DMS53 treated with DMSO at 0.1 percent for 48 hours (cell line): ENCODE results near the gene SORCS1.

Source experiments
- DNase-seq: peaks from one replicate; lab custom pipeline; 2025; ENCODE audit not compliant: unreplicated experiment; lab: John Stamatoyannopoulos, UW

SORCS1 gene

GRCh38 chr10:106696239-106696638 lies 468.3 kb downstream of the SORCS1 start:
- no peak for DNase-seq

- DNase-seq = no peak
These were observed 469.8 kb downstream of the SORCS1 start for GRCh38 chr10:106694696-106695095.

- no peak for DNase-seq
These were observed 482.3 kb downstream of the SORCS1 start for GRCh38 chr10:106682175-106682574.

DNA sequence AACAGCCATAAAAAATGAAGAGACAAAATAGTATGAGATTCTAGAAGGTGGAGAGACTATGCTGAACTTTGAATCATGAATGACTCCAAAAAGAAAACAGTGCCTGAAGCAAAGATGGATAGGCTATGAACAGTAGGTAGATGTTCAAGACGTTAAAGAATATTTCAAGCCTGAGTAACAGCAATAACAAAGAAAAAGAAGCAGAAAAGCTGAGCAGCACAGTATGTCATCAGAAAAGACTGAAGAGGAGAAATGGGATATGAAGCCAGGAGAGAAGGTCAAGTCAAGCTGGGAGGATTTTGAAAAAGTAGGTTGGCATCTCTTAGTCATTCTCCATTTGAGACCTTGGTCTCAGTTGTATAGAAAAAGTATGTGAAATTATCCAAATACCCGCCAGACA lies 484.4 kb downstream of the SORCS1 start:
- no peak for DNase-seq

- DNase-seq = no peak
These were observed 485.2 kb downstream of the SORCS1 start for GRCh38 chr10:106679314-106679713.

- no peak for DNase-seq
These were observed 491.9 kb downstream of the SORCS1 start for GRCh38 chr10:106672517-106673175.

- DNase-seq = no peak
These were observed 502.8 kb downstream of the SORCS1 start for GRCh38 chr10:106661767-106662140.

DNA sequence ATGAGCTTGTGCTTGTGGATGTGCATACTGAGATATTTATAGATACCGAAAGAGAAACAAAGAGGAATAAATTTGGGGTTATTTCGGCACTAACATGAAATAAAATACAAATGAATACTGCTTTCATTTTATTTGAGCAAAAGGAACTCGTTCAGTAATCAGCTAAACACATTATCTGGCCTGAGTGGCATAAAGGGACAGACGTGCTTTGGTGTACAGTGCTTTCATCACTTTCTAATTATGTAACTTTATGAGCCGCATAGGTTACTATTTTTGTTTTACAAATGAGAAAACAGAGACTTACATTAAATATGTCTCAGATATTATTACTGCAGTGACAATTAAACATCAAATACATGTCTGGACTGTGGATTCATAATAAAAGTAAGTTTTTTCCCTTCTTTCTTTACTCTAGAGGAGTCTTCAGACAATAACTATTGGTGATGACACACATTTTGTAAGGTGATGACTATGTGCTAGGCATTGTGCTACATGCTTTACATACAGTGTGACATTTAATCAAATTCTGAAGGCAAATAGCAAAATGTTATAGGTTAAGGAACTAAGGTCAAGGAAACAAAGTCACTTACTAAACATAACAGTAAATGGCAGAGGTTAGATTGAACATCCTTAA lies 503.3 kb downstream of the SORCS1 start:
- DNase-seq = no peak

DNA sequence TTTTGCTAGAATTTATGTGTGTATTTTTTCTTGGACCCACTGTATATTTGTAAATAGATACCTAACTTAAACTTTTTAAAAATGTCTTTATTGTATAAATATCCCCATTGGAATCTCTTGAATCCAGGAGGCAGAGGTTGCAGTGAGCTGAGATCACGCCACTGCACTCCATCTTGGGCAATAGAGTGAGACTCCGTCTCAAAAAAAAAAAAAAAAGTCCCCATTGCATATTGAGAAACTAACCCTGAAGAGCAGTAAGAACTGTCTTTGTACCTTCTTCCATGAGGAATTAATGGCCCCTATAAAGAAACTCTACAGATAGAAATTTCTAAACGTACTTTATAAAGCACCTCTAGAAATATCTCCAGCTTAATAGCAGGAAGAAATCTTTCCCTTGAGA lies 504.0 kb downstream of the SORCS1 start:
- no peak for DNase-seq

DNA sequence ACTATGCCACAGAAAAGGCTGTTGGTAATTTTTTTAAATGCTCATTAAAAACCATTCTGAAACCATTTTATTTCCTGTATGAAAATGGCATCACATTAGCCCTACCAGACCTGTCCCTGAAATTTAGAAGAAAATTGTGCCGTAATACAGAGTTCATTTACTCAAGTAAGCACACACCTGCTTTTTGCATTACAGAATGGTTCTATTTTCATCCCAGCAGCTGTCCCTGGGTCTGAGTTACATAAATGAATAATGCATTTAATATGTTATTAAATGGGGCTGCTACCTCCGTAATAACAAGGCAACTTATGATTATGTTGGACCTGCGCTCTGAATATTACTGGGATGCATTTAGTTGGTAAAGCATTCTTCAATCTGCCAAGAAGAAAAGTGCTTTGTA lies 508.9 kb downstream of the SORCS1 start:
- DNase-seq = no peak

- no peak for DNase-seq
These were observed 509.3 kb downstream of the SORCS1 start for GRCh38 chr10:106655165-106655564.

GRCh38 chr10:106652279-106652678 lies 512.2 kb downstream of the SORCS1 start:
- DNase-seq = no peak

- no peak for DNase-seq
These were observed 515.7 kb downstream of the SORCS1 start for GRCh38 chr10:106648534-106649481.

DNA sequence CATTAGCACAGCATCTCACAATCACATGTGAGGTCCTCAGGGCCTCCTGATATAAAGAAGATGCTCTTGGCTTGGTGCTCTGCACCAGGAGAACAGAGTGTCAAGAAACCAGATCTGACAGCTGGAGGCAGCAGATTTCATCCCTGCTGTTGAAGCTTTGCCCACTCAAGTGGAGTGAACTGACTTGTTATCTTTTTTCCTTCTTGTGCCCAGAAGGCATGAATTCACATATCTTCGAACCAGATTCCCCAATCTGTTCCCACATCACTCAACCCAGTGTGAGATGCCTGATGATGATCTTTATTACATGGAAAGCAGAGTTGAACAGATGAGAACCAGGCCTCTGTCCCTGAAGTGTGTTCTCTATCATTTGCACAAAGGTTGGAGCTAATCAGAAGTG lies 521.0 kb downstream of the SORCS1 start:
- DNase-seq = no peak

DNA sequence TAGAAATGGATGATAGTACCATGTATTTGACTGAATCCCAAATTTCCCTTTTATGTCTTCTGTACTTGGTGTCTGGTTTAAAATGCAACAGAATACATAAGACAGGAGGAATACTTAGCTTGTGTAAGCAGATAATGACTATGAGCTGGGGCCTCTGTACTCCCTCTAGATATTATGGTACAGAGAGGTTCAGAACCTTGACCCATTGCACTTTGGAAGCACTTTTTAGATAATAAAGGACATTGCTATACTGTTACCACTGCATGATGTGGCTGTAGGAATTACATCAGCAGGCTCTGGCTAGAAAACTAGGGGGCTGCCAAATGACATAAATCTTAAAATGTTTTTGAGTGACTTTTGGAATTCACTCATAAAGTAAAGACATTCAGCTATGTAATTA lies 526.6 kb downstream of the SORCS1 start:
- no peak for DNase-seq

- DNase-seq = no peak
These were observed 527.6 kb downstream of the SORCS1 start for GRCh38 chr10:106636766-106637491.

- no peak for DNase-seq
These were observed 528.6 kb downstream of the SORCS1 start for GRCh38 chr10:106635947-106636346.

DNA sequence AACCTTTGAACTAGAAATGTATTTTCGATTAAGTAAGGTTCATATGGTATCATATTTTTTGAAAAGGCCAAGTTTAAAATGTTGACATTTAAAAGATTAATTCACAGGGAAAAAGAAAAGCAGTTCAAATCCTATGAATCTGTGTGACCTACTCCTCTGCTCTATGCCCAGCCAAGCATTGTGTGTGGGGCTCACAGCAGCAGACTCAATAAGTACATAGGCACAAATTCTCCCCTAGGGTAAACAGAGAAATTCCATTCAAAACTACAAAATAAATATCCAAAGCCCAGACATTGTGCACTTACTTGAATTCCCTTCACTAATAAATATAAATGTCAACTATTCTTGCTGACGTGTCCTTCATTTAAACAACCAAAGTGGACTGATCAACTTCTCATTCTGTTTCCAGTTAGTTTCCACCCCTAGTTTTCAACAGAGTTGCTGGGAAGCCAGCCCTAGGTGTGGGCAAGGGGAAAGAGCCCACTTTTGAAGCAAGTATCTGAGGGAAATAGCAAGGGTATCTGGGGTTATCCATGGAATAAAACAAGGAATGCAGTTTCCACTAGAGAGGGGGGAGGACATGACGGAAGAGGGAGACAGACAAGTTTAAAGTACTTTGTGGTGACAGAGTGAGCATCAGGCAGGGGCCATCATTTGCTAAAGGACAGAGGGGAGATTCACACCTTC lies 533.3 kb downstream of the SORCS1 start:
- DNase-seq = no peak

DNA sequence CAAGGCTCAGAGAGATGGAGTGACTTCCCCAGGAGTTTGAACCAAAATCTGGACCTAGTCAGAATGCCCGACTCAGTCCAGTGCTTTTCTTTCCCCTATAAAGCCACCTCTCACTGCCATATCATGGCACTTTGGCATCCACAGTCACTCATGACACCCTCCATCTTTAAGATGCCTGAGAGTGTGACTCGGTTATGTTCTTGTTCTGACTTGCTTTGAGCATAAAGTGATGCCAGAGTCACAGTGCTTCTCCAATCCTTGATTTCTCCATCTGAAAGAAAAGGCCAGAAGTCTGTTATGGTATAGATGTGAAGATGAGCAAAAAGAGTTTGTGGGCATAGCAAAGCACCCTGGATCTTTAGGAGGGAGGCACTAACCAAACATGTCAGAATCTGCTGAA lies 538.1 kb downstream of the SORCS1 start:
- no peak for DNase-seq

DNA sequence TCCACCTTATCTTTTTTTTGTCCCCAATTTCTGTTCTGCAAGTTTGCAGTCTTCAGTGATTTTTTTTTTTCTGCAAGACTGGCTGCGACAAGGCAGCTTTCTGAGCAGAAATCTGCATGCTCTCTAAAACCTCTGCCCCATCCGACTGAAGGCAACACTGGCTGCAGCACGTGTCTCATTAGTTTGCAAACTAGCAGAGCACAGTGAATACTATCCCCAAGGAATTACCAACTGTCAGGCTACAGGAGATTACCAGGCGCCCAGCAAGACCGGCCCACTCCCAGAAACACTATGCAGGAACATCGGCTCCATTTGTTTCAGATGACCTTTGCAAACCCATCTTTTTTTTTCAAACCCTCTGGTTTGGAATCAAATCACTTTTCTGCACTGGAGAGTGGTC lies 538.8 kb downstream of the SORCS1 start:
- no peak for DNase-seq

- no peak for DNase-seq
These were observed 545.2 kb downstream of the SORCS1 start for GRCh38 chr10:106619346-106619745.
